CD14-positive monocyte (primary cell): ENCODE results near the gene FOCAD. TPM values are rescaled to one million over a fixed set of nuclear protein-coding genes. Genes with fewer than 3 reads are reported as not detected.

Source experiments
- DNase-seq, 3 donors: peaks; one replicate each; pipeline ENCODE4 v3.0.0-alpha.2; 2011 to 2022
- H2AFZ ChIP-seq: 2 replicates; pipeline ENCODE4 v1.6.0; 2012; ENCODE audit warnings: mild to moderate bottlenecking, low read depth, low read length, inconsistent platforms; ENCODE audit not compliant: insufficient read depth, poor library complexity, severe bottlenecking
- H3K27ac ChIP-seq, 2 donors: 1 replicate in 1 of 2; 2 replicates in 1 of 2; pipeline ENCODE4 v1.5.1; 2012 to 2013; ENCODE audit warnings: low read length in 2 of 2, control low read depth in 1 of 2, inconsistent platforms in 1 of 2, low read depth in 1 of 2, mild to moderate bottlenecking in 1 of 2
- H3K27me3 ChIP-seq, 2 donors: one replicate each; pipeline versions ENCODE4 v1.6.0 to v1.6.1; 2011 to 2013; ENCODE audit warnings: low read length in 2 of 2; ENCODE audit not compliant: control insufficient read depth in 2 of 2, insufficient read depth in 2 of 2
- H3K36me3 ChIP-seq, 2 donors: replicated peaks in 1 of 2; 1 replicate in 1 of 2; 2 replicates in 1 of 2; pipeline versions ENCODE4 v1.5.1 to v1.6.1; 2012 to 2013; ENCODE audit warnings: low read length in 2 of 2, control low read depth in 1 of 2, inconsistent platforms in 1 of 2, mild to moderate bottlenecking in 1 of 2; ENCODE audit not compliant: insufficient read depth in 2 of 2, control insufficient read depth in 1 of 2
- H3K4me1 ChIP-seq, 2 donors: 1 replicate in 1 of 2; 2 replicates in 1 of 2; pipeline versions ENCODE4 v1.5.1 to v1.6.1; 2012 to 2013; ENCODE audit warnings: low read length in 2 of 2, control low read depth in 1 of 2, inconsistent platforms in 1 of 2, mild to moderate bottlenecking in 1 of 2, moderate library complexity in 1 of 2; ENCODE audit not compliant: insufficient read depth in 2 of 2, control insufficient read depth in 1 of 2
- H3K4me2 ChIP-seq: replicated peaks from 2 replicates; pipeline ENCODE3; 2012; ENCODE audit warnings: low read length, moderate library complexity, mild to moderate bottlenecking; ENCODE audit not compliant: poor library complexity, severe bottlenecking; ENCODE audit errors: extremely low read depth
- H3K4me3 ChIP-seq, 3 experiments: fragments of 200-600 bp in 1 of 3; sonication (generic) in 1 of 3; replicated peaks in 1 of 3; 1 replicate in 2 of 3; 2 replicates in 1 of 3; pipeline ENCODE4 v1.5.1; 2011 to 2013; ENCODE audit warnings: low read length in 3 of 3, mild to moderate bottlenecking in 3 of 3, control low read depth in 2 of 3, low read depth in 2 of 3, inconsistent platforms in 1 of 3, moderate library complexity in 1 of 3
- H3K79me2 ChIP-seq: 2 replicates; pipeline ENCODE4 v1.6.0; 2012; ENCODE audit warnings: mild to moderate bottlenecking, control low read depth, inconsistent platforms, low read length, moderate library complexity; ENCODE audit not compliant: insufficient read depth
- H3K9ac ChIP-seq: 2 replicates; pipeline ENCODE4 v1.6.0; 2017; ENCODE audit warnings: low read length, mild to moderate bottlenecking; ENCODE audit not compliant: insufficient read depth, poor library complexity, severe bottlenecking
- H3K9me3 ChIP-seq, 2 donors: replicated peaks in 1 of 2; 1 replicate in 1 of 2; 2 replicates in 1 of 2; pipeline versions ENCODE4 v1.5.1 to v1.6.1; 2012 to 2013; ENCODE audit warnings: low read length in 2 of 2, control low read depth in 1 of 2; ENCODE audit not compliant: control insufficient read depth in 1 of 2, insufficient read depth in 1 of 2
- H4K20me1 ChIP-seq: 2 replicates; pipeline ENCODE4 v1.6.0; 2012; ENCODE audit warnings: mild to moderate bottlenecking, low read length, control low read depth, moderate library complexity; ENCODE audit not compliant: insufficient read depth
- H3K27ac Mint-ChIP-seq, 7 donors: one replicate each; pipeline ENCODE4 v1.8.0; 2020; ENCODE audit warnings: mild to moderate bottlenecking in 7 of 7, mixed read lengths in 7 of 7, moderate library complexity in 6 of 7, inconsistent platforms in 2 of 7
- H3K27me3 Mint-ChIP-seq, 3 donors: one replicate each; pipeline ENCODE4 v1.8.0; 2021 to 2022; ENCODE audit warnings: low read depth in 3 of 3, mild to moderate bottlenecking in 3 of 3, mixed read lengths in 3 of 3, moderate library complexity in 3 of 3, inconsistent platforms in 1 of 3
- H3K36me3 Mint-ChIP-seq, 2 donors: one replicate each; pipeline ENCODE4 v1.8.0; 2020; ENCODE audit warnings: mixed read lengths in 2 of 2, inconsistent platforms in 1 of 2, mild to moderate bottlenecking in 1 of 2
- H3K4me1 Mint-ChIP-seq: one replicate; pipeline ENCODE4 v1.8.0; 2020; ENCODE audit warnings: mild to moderate bottlenecking, mixed read lengths
- H3K4me3 Mint-ChIP-seq, 2 donors: one replicate each; pipeline ENCODE4 v1.8.0; 2020; ENCODE audit warnings: mild to moderate bottlenecking in 2 of 2, mixed read lengths in 2 of 2, moderate library complexity in 1 of 2
- H3K9me3 Mint-ChIP-seq, 7 donors: one replicate each; pipeline ENCODE4 v1.8.0; 2020 to 2022; ENCODE audit warnings: mixed read lengths in 7 of 7, mild to moderate bottlenecking in 6 of 7, moderate library complexity in 6 of 7, inconsistent platforms in 2 of 7
- CTCF ChIP-seq: fragments of 200-600 bp; IDR thresholded peaks from one replicate; pipeline ENCODE4 v1.8.0; 2022; ENCODE audit warnings: antibody characterized with exemption, mild to moderate bottlenecking
- WGBS: methylation state at CpG from one replicate; pipeline ENCODE4 v1.1.5; 2013; ENCODE audit warnings: missing lambda C conversion rate; ENCODE audit not compliant: insufficient coverage; 5-methylcytosine and 5-hydroxymethylcytosine counted together
- intact Hi-C, 2 donors: fragments of 100-400 bp; cut with micrococcal nuclease; formaldehyde crosslinking; loops; one replicate each; pipeline versions ENCODE4 v1.15.0 to v1.15.1; 2023
- polyA plus RNA-seq, 3 donors: library from polyadenylated mRNA; depleted of rRNA in 1 of 3; unstranded in 2 of 3; stranded (reverse) in 1 of 3; fragments of 300-500 nt in 2 of 3; fragments of >200 nt in 1 of 3; fragmentation: Illumina TruSeq in 2 of 3; gene quantifications; 1 replicate in 2 of 3; 2 replicates in 1 of 3; pipeline ENCODE4 v1.2.3, GENCODE V29; 2012 to 2021

FOCAD gene
- polyA plus RNA-seq, 3 donors: 4.9 to 6.3 (median 5.1) TPM

DNA sequence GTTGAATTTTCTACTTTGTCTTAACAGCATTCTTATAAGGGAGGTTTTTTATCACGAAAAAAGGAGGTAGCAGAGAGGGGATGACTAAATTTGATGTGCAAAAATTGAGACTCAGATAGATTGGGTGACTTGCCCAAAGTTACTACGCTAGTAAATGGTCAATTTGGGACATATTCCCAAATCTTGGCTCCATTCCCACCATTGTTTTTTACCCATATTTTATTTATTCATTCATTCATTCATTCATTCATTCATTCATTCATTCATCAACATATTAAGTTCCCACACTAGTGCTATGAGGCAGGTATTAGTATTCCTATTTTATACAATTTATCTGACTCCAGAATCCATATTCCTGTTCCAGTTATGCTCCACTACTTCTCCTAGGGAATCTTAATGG is 261.8 kb downstream of the FOCAD start:
- H3K4me3 Mint-ChIP-seq: no peak overlapping the region
- Histone ChIP-seq H3K4me2 (no peak overlapping the region), H3K4me3 (no peak overlapping the region), H3K27me3 (no peaks in the 10 kb centered on the region), H3K27ac (no peak overlapping the region), H3K9ac (no peak overlapping the region), H3K9me3 (no peaks in the 10 kb centered on the region), H3K79me2 (no peaks in the 10 kb centered on the region), H3K4me1 (no peaks in the 10 kb centered on the region), H2AFZ (no peak overlapping the region), H4K20me1 (no peaks in the 10 kb centered on the region), H3K36me3 (peaks cover 0 to 12% of the 10 kb centered on the region in 2 donors)
- H3K9me3 Mint-ChIP-seq: no peaks in the 10 kb centered on the region
- intact Hi-C loops: loop anchor here in 1 of 2 donors (10.0 kb wide), 1 partner anchor 321 kb away; the partner anchor contains the start of gene MLLT3
- no peak for DNase-seq
- peaks cover 3% of the 10 kb centered on the region for H3K4me1 Mint-ChIP-seq
- peaks cover 18 to 19% of the 10 kb centered on the region in 2 donors for H3K36me3 Mint-ChIP-seq
- WGBS: no CpG with 5 or more reads among the region's 2 CpGs
- no peak overlapping the region for H3K27ac Mint-ChIP-seq
- no peak for TF ChIP-seq CTCF
- no peaks in the 10 kb centered on the region for H3K27me3 Mint-ChIP-seq

- H3K36me3 Mint-ChIP-seq: peaks cover 39 to 41% of the 10 kb centered on the region in 2 donors
- DNase-seq: no peak
- H3K27me3 Mint-ChIP-seq: no peaks in the 10 kb centered on the region
Observed at GRCh38 chr9:20948703-20949102, 264.6 kb downstream of the FOCAD start.

More at GRCh38 chr9:20948703-20949102, 264.6 kb downstream of the FOCAD start:
- no peak overlapping the region for H3K4me3 ChIP-seq
- H3K9me3 ChIP-seq: no peaks in the 10 kb centered on the region
- no peak for TF ChIP-seq CTCF
- H3K4me1 ChIP-seq: no peaks in the 10 kb centered on the region
- no peak overlapping the region for H3K27ac ChIP-seq
- no peaks in the 10 kb centered on the region for H3K9me3 Mint-ChIP-seq
- H3K79me2 ChIP-seq: no peaks in the 10 kb centered on the region
- no peak overlapping the region for H3K4me3 Mint-ChIP-seq
- H3K4me1 Mint-ChIP-seq: no peaks in the 10 kb centered on the region
- H3K4me2 ChIP-seq: no peak overlapping the region
- H3K27ac Mint-ChIP-seq: no peak overlapping the region
- no peaks in the 10 kb centered on the region for H3K27me3 ChIP-seq
- peaks cover 5 to 40% of the 10 kb centered on the region in 2 donors for H3K36me3 ChIP-seq
- H2AFZ ChIP-seq: no peak overlapping the region
- H3K9ac ChIP-seq: no peak overlapping the region
- H4K20me1 ChIP-seq: no peaks in the 10 kb centered on the region
- WGBS: 100% methylated on average over 3 of the region's 4 CpGs
- intact Hi-C loops: loop anchor here in 1 of 2 donors (10.0 kb wide), 1 partner anchor 324 kb away; the partner anchor contains the start of gene MLLT3
